IMR-90 (cell line): ENCODE data around the gene SLC16A4.

ENCODE experiments used
- CEBPB ChIP-seq: IDR thresholded peaks from 2 replicates; pipeline ENCODE4 v1.6.1; 2012; ENCODE audit warnings: low read depth, low read length, improper control_type of control experiment
- ELK1 ChIP-seq: fragments of 150-350 bp; IDR thresholded peaks from 2 replicates; pipeline ENCODE4 v1.6.1; 2016; ENCODE audit warnings: low read depth, mild to moderate bottlenecking, low read length, moderate library complexity, borderline replicate concordance
- FOS ChIP-seq: fragments of 150-350 bp; IDR thresholded peaks from 2 replicates; pipeline ENCODE4 v1.6.1; 2016; ENCODE audit warnings: low read depth, low read length
- MAFK ChIP-seq: IDR thresholded peaks from 2 replicates; pipeline ENCODE4 v1.6.1; 2012; ENCODE audit warnings: low read depth, low read length, improper control_type of control experiment
- MXI1 ChIP-seq: IDR thresholded peaks from 2 replicates; pipeline ENCODE4 v1.6.1; 2012; ENCODE audit warnings: low read depth, mild to moderate bottlenecking, low read length, moderate library complexity, borderline replicate concordance
- POLR2A ChIP-seq: IDR thresholded peaks from 2 replicates; pipeline ENCODE4 v1.6.1; 2012; ENCODE audit warnings: mild to moderate bottlenecking, low read depth, low read length
- RAD21 ChIP-seq: IDR thresholded peaks from 2 replicates; pipeline ENCODE4 v1.6.1; 2012; ENCODE audit warnings: low read length, improper control_type of control experiment
- TF ChIP-seq, protein P1 (sequence below): fragments of 150-350 bp; IDR thresholded peaks from 2 replicates; pipeline ENCODE4 v1.6.1; 2017; ENCODE audit warnings: mild to moderate bottlenecking, antibody characterized with exemption, low read length, low read depth
- TF ChIP-seq, protein P2 (sequence below): conservative IDR thresholded peaks from 2 replicates; pipeline ENCODE4 v1.5.1; 2012; ENCODE audit warnings: mild to moderate bottlenecking, low read depth, low read length, improper control_type of control experiment

GRCh38 chr1:110356379-110356778 lies 34.4 kb downstream of the SLC16A4 start:
- TF ChIP-seq ELK1 = no peak
- TF ChIP-seq RAD21 = no peak
- TF ChIP-seq, protein P1, sequence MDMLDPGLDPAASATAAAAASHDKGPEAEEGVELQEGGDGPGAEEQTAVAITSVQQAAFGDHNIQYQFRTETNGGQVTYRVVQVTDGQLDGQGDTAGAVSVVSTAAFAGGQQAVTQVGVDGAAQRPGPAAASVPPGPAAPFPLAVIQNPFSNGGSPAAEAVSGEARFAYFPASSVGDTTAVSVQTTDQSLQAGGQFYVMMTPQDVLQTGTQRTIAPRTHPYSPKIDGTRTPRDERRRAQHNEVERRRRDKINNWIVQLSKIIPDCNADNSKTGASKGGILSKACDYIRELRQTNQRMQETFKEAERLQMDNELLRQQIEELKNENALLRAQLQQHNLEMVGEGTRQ = no peak
- TF ChIP-seq, protein P2, sequence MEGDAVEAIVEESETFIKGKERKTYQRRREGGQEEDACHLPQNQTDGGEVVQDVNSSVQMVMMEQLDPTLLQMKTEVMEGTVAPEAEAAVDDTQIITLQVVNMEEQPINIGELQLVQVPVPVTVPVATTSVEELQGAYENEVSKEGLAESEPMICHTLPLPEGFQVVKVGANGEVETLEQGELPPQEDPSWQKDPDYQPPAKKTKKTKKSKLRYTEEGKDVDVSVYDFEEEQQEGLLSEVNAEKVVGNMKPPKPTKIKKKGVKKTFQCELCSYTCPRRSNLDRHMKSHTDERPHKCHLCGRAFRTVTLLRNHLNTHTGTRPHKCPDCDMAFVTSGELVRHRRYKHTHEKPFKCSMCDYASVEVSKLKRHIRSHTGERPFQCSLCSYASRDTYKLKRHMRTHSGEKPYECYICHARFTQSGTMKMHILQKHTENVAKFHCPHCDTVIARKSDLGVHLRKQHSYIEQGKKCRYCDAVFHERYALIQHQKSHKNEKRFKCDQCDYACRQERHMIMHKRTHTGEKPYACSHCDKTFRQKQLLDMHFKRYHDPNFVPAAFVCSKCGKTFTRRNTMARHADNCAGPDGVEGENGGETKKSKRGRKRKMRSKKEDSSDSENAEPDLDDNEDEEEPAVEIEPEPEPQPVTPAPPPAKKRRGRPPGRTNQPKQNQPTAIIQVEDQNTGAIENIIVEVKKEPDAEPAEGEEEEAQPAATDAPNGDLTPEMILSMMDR = no peak
- TF ChIP-seq POLR2A = no peak
- TF ChIP-seq CEBPB = no peak
- TF ChIP-seq MXI1 = no peak
- TF ChIP-seq FOS = no peak
- no peak for TF ChIP-seq MAFK
